Midbrain (tissue), 1 donor: ENCODE results near the gene MSI2.
"Not testable (repeated sequence)": the region's sequence is repeated elsewhere in the genome, so short reads cannot be mapped to it uniquely, and the experiment has no call there.

Source experiments
- DNase-seq: peaks from one replicate; lab custom pipeline; 2025; lab: John Stamatoyannopoulos, UW

The MSI2 gene

GRCh38 chr17:57484826-57485565, 228.7 kb downstream of the MSI2 start:
- no peak for DNase-seq

DNA sequence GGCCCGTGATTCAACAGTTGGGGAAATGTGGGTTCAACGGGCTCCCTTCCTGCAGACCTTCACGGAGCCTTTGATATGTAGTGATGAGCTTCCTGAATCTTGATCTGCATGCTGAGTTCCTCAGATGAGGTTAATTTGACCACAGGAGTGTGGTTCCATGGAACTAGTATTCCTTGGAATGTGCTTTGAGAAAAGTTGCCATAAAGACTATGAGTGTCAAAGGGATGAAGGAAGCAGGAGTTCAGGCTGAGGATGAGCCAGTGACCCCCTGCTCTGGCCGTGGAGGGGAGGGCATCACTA, 229.2 kb downstream of the MSI2 start:
- DNase-seq, result no peak

- DNase-seq, result no peak
Measured at GRCh38 chr17:57485916-57486881, 229.9 kb downstream of the MSI2 start.

- DNase-seq, result peak; percentile 52
Measured at GRCh38 chr17:57486882-57487301, 230.6 kb downstream of the MSI2 start.

- DNase-seq, result no peak
Measured at GRCh38 chr17:57487573-57487972, 231.2 kb downstream of the MSI2 start.

DNA sequence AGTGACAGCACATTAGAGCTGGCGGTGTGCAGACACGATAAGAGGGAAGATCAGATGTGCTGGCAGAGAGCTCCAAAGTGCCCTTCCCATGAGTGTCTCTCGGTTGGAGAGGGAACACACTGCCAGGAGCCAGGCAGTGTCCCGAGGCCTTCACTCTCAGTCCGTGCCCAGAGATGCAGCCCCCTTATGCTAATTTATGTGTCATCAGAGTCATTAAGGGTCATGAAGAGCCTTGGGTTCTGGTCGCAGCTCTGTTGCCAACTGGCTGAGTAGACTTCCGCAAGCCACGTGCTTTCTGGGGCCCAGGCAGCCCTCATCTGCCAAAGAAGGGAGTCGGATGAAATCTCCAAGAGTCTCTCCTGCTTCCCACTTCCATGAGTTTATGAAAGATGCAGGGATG, 232.5 kb downstream of the MSI2 start:
- DNase-seq, result no peak

GRCh38 chr17:57489321-57489720, 233.0 kb downstream of the MSI2 start:
- DNase-seq, result no peak

DNA sequence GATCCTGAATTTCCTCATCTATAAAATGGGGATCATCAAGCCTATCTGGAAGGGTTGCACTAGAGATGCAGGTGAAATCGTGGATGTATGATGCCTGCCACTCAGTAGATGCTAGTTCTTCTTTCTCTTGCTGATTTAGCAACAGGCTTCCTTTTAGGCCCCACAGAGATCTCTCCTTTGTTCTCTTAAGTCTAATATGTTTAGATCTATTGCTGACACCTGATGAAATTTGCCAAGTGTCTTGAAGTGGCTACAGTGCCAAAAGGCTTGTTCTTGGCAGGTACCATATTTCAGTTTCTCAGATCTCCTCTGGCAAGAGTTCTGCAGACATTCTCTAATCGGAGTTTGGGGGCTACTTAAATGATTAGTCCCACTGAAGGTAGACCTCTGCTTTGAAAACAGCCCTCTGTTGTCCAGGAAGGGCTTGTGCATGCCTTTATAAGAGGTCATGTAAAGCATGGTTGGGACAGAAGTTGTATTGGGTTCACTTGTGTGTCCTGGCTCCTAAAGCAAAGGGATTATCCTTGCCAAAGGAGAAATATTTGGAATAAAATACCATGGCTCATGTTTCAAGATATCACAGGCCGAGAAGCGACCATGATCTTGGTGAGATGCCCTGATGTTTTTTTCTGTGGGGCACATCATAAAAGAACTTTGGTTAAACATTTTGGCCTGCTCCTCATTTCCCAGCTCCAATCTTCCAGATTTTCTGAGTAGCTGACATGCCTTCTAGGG, 234.0 kb downstream of the MSI2 start:
- DNase-seq, result no peak

DNA sequence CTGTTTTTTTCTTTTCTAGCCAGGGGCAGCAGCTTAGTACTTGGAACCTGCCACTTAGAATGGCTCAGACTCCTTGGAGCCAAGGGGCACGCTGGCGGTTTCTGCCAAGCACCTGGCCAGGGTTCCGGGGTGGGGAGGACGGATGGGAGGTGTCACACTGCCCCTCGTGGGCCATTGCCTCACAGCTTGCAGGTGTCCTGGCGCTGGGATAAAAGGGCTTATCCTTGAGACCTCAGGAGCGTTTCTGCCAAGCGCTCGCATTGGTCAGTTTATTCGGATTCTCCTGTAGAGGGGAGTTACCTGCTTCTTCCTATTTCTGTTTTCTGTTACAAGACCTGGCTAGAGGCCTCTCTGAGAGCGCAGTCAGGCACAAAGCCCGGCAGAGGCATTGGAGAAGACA, 234.6 kb downstream of the MSI2 start:
- DNase-seq, result no peak

DNA sequence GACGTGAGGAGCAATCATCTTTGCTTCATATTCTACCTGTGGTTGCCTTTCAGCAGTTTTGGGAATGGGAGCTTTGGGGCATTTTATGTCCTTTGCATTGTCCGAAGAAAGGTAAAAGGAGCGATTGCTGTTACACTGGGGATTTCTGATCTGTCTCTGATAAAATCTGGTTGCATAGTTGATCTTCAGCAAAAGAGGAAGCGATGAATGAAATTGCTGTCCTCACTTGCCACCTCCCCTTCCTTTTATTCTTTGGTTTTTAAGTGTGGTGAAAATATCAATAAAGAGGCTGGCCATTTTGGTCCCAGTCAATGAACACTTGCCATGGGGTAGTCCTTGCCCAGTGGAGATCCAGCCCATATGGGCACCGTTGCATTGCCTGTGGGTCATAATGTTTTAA, 236.8 kb downstream of the MSI2 start:
- no peak for DNase-seq

DNA sequence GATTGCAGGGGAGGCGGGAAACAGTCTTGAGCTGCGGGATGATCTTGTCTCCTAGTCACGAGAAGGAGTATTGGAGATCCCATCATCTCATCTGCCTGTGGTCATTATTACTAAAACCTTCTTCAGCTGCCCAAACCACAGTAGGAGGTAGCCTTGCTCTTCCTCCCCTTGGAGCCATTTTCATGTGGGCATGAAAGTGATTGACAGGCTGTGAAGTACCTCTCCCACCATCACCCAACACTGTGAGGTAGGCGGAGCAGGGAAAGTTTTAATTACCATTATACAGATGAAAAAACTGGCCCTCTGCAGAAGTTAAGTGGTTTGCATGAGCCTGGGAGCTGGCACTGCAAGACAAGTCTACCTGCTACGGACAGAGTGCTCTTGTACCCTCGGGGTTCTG, 237.3 kb downstream of the MSI2 start:
- DNase-seq, result no peak

DNA sequence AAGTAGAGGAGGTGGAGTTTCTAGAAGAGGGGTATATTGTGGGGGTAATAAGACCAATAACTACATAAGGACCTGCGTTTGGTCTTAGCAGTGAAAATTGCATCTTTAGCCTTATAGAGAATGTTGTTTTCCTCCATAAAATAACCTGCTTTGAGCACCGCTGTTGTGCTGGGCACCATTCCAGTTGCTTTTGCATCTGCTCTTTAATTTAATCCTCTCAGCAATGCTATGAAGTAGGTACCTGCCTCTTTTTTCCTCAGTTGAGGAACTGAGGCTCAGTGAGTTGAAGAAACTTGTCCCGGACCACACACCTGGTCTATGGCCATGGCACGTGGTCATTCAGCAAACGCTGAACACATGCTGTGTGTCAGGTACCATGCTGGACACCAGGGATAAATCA, 238.1 kb downstream of the MSI2 start:
- DNase-seq, result no peak

- DNase-seq, result no peak
Measured at GRCh38 chr17:57495771-57496170, 239.4 kb downstream of the MSI2 start.

- no peak for DNase-seq
Measured at GRCh38 chr17:57496382-57496781, 240.1 kb downstream of the MSI2 start.

GRCh38 chr17:57498443-57498842, 242.1 kb downstream of the MSI2 start:
- no peak for DNase-seq

- DNase-seq, result not testable (repeated sequence)
Measured at GRCh38 chr17:57499221-57499620, 242.9 kb downstream of the MSI2 start.

DNA sequence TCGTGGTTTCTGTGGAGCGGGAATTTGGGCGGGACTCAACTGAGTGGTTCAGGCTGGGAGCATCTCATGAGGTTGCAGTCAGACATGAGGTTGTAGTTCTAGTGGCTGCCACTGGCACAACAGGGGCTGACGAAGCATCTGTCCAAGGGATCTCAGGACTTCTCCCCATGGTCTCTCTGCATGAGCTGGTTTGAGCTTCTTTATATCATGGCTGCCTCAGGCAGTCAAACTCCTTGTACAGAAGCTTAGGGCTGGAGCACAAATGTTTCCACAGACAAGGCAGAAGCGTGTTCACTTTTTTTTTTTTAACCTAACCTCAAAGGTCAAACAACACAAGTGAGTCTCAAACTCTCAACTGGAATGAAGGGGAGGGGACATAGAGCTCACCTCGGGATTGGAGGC, 243.3 kb downstream of the MSI2 start:
- no peak for DNase-seq

DNA sequence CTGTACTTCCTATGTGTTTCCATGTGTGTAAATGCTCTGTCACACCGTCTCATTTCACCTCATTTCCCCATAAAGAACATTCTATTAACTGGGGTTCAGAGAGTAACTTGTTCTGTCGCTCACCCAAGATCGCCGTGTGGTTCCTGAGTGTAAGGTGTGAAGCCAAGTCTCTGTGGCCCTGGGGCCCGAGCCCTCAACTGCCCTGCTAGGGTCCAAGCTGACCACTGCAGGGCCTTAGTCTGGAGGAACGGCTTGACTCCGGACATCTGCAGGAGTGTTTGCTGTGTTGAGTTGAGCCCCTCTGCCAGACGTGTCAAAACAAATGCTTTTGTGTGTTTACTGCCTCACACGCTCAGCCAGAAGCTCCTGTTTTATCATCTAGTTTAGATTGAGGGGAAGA, 244.7 kb downstream of the MSI2 start:
- DNase-seq, result no peak

GRCh38 chr17:57502022-57502421, 245.7 kb downstream of the MSI2 start:
- DNase-seq, result no peak

GRCh38 chr17:57502811-57503241, 246.5 kb downstream of the MSI2 start:
- no peak for DNase-seq

- DNase-seq, result no peak
Measured at GRCh38 chr17:57504208-57504607, 247.9 kb downstream of the MSI2 start.
